ENCODE measurements around the gene TMEM38A.
"Not testable (repeated sequence)": the region's sequence is repeated elsewhere in the genome, so short reads cannot be mapped to it uniquely, and the experiment has no call there.

TMEM38A gene

DNA sequence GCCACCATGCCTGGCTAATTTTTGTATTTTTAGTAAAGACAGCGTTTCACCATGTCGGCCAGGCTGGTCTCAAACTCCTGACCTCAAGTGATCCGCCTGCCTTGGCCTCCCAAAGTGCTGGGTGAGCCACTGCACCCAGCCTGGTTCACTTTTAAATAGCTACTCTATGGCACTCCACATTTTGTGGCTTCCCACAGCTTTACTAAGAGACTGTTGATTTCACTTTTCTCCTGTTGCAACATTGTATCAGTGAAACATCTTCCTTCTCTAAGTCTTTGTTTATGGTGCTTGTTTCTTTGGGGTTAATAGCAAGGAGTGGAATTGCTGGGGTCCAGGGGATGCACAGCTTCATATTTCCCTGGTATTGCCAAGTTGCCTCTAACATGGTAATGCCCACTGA is 12.3 kb downstream of the TMEM38A start:
- DNase-seq (ENCODE audit: extremely low spot score, insufficient read length, low read depth): no peak
- FAIRE-seq: no peak

DNA sequence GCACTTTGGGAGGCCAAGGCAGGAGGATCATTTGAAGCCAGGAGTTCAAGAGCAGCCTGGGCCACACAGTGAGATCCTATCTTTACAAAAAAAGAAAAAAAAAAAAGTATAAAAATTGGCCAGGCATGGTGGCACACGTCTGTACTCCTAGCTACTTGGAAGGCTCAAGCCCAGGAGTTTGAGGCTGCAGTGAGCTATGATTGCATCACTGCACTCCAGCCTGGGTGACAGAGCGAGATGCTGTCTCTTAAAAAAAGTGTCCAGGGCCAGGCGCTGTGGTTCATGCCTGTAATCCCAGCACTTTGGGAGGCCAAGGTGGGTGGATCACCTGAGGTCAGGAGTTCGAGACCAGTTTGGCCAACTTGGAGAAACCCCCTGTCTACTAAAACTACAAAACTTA is 12.9 kb downstream of the TMEM38A start:
- DNase-seq (ENCODE audit: extremely low spot score, insufficient read length, low read depth); FAIRE-seq: not testable (repeated sequence)

- DNase-seq (ENCODE audit: extremely low spot score, insufficient read length, low read depth): no peak
- FAIRE-seq: no peak
Observed at GRCh38 chr19:16676101-16676798, 15.3 kb downstream of the TMEM38A start.

DNA sequence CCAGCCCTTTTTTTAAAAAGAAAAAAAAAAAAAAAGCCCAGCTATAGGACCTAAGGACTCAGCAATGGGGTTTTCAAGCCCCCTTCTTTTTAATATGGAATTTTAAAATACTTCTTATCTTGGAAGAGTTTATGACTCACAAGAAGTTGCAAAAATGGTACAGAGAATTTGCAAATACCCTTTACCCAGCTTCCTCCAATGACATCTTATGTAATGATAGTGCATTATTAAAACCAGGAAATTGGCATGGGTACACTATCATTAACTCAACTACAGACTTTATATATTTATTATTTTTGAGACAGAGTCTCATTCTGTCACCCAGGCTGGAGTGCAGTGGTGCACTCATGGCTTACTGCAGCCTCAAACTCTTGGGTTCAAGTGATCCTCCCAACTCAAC is 16.1 kb downstream of the TMEM38A start:
- no peak for DNase-seq (ENCODE audit: extremely low spot score, insufficient read length, low read depth)
- FAIRE-seq: no peak

DNA sequence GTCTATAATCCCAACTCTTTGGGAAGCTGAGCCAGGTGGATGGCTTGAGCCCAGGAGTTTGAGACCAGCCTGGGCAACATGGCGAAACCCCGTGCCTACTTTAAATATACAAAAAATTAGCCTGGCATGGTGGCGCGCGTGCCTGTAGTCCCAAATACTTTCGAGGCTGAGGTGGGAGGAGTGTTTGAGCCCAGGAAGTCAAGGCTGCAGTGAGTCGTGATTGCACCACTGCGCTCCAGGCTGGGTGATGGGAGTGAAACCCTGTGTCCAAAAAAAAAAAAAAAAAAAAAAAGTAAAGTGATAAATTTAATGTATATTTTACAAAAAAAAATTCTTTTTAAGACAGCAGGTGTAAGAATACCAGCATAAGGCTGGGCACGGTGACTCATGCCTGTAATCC is 17.6 kb downstream of the TMEM38A start:
- FAIRE-seq: no peak

GRCh38 chr19:16679811-16680210 is 18.9 kb downstream of the TMEM38A start:
- DNase-seq (ENCODE audit: extremely low spot score, insufficient read length, low read depth): no peak
- FAIRE-seq: no peak

More for the DNA sequence above, 17.6 kb downstream of the TMEM38A start:
- no peak for DNase-seq (ENCODE audit: extremely low spot score, insufficient read length, low read depth)

DNA sequence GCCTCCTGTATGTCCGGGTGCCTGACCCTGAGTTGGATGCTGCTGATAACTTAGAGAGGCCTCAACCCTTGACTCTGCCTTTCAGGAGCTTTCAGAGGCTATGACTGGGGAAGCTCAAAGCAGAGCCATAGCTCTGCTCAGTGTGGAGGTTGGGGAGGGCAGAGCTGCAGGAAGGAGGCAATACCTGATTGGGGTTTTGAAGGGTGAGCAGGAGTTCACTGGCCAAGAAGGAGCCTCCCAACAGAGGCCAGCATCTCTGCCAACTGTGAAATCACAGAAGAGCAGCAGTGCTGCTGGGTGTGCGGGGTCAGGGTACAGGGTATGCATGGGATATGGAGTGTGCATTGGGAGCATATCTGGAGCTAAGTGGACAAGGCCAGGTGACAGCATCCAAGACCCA is 21.6 kb downstream of the TMEM38A start:
- no peak for FAIRE-seq
- no peak for DNase-seq (ENCODE audit: extremely low spot score, insufficient read length, low read depth)

GRCh38 chr19:16684216-16684615 is 23.3 kb downstream of the TMEM38A start:
- DNase-seq (ENCODE audit: extremely low spot score, insufficient read length, low read depth) (no peak), FAIRE-seq (no peak)

GRCh38 chr19:16688084-16688483 is 27.1 kb downstream of the TMEM38A start:
- FAIRE-seq (no peak), DNase-seq (ENCODE audit: extremely low spot score, insufficient read length, low read depth) (no peak)

DNA sequence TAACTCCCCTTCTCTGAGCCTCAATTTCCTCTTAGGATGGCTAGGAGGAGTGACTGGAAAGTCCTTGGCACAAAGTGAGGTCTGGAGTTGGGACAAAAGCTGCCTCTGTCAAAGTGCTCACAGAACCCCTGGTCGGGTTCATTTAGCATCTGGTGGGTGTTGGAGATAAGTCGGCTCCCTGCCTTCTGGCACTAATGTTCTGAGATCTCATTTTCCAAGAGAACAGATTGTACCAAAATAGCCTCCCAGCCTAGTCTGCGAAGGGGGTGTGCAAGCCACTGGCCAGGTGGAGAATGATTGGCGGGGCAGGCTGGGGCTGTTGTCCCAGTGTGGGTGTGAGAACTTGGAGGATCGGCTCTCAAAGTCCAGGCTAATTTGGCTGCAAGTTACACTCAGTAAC is 38.0 kb downstream of the TMEM38A start:
- FAIRE-seq (no peak), DNase-seq (ENCODE audit: extremely low spot score, insufficient read length, low read depth) (no peak)

- no peak for DNase-seq (ENCODE audit: extremely low spot score, insufficient read length, low read depth)
Observed at GRCh38 chr19:16702123-16702522, 41.2 kb downstream of the TMEM38A start.

GRCh38 chr19:16703677-16704076 is 42.7 kb downstream of the TMEM38A start:
- DNase-seq (ENCODE audit: extremely low spot score, insufficient read length, low read depth) (no peak), FAIRE-seq (no peak)

More at GRCh38 chr19:16702123-16702522, 41.2 kb downstream of the TMEM38A start:
- FAIRE-seq: no peak

DNA sequence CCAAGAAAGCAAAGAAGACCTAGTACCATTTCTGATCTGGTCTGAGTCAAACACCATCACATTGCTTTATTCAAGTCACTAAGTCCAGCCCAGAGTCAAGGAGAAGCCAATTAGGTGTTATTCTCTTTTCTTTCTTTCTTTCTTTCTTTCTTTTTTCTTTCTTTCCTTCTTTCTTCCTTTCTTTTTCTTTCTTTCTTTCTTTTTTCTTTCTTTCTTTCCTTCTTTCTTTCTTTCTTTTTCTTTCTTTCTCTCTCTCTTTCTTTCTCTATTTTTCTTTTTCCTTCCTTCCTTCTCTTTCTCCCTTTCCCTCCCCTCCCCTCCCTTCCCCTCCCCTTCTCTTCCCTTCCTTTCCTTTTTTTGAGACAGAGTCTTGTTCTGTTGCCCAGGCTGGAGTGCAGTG is 49.9 kb downstream of the TMEM38A start:
- not testable (repeated sequence) for DNase-seq (ENCODE audit: extremely low spot score, insufficient read length, low read depth); FAIRE-seq

DNA sequence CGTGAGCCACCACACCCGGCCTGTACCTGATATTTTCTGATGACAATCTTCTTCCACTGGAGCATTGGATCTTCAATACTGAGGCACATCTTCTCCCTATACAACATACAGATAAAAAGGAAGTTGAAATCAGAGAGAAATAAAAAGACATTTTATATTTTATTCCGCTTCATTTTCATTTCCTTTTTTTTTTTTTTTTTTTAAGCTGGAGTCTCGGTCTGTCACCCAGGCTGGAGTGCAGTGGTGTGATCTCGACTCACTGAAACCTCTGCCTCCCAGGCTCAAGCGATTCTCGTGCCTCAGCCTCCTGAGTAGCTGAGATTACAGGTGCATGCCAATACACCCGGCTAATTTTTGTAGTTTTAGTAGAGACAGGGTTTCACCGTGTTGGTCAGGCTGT is 51.4 kb downstream of the TMEM38A start:
- not testable (repeated sequence) for DNase-seq (ENCODE audit: extremely low spot score, insufficient read length, low read depth); FAIRE-seq

DNA sequence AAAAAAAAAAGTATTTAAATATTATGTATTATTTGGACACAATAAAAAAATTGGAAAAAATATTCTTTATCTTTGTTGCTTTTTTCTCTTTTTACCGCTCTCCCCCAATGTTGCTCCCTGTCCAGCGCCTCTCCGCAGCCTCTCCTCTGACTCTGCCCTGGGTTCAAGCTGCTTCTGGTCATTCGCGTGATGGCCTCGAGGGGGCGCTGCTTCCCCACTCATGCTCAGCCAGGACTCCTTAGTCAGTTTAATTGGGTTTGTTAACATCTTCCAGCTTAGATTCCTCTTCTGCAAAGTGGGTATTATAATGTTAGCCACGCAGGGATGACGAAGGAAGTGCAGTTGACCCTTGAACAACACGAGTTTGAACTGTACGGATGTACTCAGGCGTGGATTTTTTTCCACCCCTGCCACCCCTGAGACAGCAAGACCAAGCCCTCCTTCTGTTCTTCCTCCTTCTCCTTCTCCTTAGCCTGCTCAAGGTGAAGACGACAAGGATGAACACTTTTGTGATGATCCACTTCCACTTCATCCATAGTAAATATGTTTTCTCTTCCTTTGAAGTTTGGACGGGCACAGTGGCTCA is 53.9 kb downstream of the TMEM38A start:
- FAIRE-seq: peak; percentile 38
- DNase-seq (ENCODE audit: extremely low spot score, insufficient read length, low read depth): peak; percentile 39

DNA sequence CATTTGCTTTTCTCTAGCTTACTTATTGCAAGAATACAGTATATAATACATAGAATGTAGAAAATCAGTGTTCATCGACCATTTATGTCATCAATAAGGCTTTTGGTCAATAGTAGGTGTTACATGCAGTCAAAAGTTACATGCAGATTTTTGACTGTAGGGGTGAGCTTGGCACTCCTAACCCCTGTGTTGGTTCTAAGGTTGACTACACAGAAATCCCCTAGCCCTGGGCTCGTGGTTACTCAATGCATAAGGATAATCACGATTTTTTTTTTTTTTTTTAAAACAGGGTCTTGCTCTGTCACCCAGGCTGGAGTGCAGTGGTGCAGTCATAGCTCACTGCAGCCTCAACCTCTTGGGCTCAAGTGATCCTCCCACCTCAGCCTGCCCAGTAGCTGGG is 54.7 kb downstream of the TMEM38A start:
- FAIRE-seq: no peak
- DNase-seq (ENCODE audit: extremely low spot score, insufficient read length, low read depth): no peak

GRCh38 chr19:16721051-16721450 is 60.1 kb downstream of the TMEM38A start:
- no peak for FAIRE-seq
- no peak for DNase-seq (ENCODE audit: extremely low spot score, insufficient read length, low read depth)

GRCh38 chr19:16722591-16722990 is 61.7 kb downstream of the TMEM38A start:
- FAIRE-seq (no peak), DNase-seq (ENCODE audit: extremely low spot score, insufficient read length, low read depth) (no peak)

- no peak for FAIRE-seq
- no peak for DNase-seq (ENCODE audit: extremely low spot score, insufficient read length, low read depth)
Observed at GRCh38 chr19:16726916-16727315, 66.0 kb downstream of the TMEM38A start.

DNA sequence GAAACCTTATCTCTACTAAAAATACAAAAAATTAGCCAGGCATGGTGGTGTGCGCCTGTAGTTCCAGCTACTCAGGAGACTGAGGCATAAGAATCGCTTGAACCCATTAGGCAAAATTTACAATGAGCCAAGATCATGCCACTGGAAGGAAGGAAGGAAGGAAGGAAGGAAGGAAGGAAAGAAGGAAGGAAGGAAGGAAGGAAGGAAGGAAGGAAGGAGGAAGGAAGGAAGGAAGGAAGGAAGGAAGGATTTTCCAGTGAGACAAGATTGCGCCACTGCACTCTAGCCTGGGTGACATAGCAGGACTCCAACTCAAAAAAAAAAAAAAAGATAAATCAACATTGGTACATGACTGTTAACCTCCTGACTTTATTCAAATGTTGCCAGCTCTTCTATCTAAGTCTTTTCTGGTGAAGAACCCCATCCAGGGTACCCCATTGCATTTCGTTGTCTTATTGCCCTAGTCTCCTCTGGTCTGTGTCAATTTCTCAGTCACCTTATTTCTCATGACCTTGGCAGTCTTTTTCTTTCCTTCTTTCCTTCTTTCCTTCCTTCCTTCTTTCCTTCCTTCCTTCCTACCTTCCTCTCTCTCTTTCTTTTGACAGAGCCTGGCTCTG is 74.8 kb downstream of the TMEM38A start:
- not testable (repeated sequence) for DNase-seq (ENCODE audit: extremely low spot score, insufficient read length, low read depth); FAIRE-seq

GRCh38 chr19:16736709-16737108 is 75.8 kb downstream of the TMEM38A start:
- FAIRE-seq (no peak), DNase-seq (ENCODE audit: extremely low spot score, insufficient read length, low read depth) (no peak)

Data from GM18507 (cell line).